ENCODE data around the gene HELZ.
A peak's percentile ranks its signal among the peaks of the same experiment; 100 is the strongest.
"Not testable (repeated sequence)": the region's sequence is repeated elsewhere in the genome, so short reads cannot be mapped to it uniquely, and the experiment has no call there.

Gene HELZ, protein sequence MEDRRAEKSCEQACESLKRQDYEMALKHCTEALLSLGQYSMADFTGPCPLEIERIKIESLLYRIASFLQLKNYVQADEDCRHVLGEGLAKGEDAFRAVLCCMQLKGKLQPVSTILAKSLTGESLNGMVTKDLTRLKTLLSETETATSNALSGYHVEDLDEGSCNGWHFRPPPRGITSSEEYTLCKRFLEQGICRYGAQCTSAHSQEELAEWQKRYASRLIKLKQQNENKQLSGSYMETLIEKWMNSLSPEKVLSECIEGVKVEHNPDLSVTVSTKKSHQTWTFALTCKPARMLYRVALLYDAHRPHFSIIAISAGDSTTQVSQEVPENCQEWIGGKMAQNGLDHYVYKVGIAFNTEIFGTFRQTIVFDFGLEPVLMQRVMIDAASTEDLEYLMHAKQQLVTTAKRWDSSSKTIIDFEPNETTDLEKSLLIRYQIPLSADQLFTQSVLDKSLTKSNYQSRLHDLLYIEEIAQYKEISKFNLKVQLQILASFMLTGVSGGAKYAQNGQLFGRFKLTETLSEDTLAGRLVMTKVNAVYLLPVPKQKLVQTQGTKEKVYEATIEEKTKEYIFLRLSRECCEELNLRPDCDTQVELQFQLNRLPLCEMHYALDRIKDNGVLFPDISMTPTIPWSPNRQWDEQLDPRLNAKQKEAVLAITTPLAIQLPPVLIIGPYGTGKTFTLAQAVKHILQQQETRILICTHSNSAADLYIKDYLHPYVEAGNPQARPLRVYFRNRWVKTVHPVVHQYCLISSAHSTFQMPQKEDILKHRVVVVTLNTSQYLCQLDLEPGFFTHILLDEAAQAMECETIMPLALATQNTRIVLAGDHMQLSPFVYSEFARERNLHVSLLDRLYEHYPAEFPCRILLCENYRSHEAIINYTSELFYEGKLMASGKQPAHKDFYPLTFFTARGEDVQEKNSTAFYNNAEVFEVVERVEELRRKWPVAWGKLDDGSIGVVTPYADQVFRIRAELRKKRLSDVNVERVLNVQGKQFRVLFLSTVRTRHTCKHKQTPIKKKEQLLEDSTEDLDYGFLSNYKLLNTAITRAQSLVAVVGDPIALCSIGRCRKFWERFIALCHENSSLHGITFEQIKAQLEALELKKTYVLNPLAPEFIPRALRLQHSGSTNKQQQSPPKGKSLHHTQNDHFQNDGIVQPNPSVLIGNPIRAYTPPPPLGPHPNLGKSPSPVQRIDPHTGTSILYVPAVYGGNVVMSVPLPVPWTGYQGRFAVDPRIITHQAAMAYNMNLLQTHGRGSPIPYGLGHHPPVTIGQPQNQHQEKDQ (N-terminal part only)

DNA sequence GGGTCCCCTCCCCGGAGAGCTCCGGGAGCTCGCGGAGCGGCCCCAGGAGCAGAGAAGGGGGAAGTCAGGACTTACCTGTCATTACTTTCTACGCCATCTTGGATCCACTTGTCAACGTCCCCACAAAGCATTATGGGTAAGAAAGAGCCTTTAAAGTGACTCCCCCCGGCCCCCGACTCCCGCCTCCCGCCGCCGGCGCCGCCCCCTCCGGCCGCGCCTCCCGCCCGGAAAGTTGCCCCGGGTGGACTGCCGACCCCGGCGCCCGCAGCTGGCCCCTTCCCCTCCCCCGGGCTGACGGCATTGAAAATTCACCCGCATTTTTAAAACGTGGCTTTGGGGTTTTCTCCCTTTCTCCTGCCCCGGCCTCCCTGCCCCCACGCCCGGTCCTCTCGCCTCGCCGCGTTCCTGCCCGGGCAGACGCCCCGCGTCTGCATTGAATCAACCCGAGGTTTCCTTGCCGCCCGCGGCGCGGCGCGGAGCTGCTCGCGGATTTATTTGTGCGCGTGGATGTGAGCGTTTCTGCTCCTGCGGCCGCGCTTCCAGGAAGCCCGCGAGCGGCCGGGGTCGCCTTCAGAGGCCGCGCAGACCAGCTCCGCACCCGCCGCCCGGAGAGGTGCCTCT, at the start of gene HELZ:
TSS of gene HELZ (minus strand) at position 124 of the 621 bp plus-strand sequence. CDS start 26,392 bp downstream, outside the sequence.
- peak; percentile 51 for DNase-seq

DNA sequence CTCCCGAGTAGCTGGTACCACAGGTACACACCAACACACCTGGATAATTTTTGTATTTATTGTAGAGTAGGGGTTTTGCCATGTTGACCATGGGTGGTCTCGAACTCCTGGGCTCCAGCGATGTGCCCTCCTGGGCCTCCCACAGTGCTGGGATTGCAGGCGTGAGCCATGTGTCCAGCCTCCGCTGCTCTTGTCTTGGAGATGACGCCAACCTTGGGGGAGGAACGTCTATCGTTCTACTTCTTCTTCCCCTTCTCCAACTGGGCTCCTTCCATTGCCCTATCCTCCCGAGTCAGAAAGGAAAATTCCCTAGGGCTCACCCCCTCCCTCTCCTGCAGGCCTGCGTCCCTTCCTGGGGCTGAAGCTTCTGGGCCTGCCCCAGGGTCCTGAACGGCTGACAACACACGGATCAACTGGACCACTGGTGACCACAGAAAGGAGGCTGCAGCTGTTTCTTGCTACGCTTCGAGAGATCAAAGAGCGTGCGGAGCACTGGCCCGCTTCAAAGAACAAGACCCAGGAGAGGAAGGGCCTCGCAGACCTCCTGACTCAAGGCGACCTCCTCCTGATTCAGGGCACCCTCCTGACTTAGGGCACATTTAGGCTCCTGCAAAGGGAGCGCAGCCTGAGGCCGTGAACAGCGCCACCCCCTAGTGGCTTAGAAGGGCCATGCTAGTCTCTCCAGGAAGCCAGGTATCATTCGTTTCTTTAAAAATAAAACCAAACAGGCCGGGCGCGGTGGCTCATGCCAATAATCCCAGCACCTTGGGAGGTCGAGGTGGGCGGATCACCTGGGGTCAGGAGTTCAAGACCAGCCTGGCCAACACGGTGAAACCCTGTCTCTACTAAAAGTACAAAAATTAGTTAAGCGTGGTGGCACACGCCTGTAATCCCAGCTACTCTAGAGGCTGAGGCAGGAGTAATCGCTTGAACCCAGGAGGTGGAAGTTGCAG, 48.5 kb upstream of the HELZ start:
- DNase-seq = no peak

DNA sequence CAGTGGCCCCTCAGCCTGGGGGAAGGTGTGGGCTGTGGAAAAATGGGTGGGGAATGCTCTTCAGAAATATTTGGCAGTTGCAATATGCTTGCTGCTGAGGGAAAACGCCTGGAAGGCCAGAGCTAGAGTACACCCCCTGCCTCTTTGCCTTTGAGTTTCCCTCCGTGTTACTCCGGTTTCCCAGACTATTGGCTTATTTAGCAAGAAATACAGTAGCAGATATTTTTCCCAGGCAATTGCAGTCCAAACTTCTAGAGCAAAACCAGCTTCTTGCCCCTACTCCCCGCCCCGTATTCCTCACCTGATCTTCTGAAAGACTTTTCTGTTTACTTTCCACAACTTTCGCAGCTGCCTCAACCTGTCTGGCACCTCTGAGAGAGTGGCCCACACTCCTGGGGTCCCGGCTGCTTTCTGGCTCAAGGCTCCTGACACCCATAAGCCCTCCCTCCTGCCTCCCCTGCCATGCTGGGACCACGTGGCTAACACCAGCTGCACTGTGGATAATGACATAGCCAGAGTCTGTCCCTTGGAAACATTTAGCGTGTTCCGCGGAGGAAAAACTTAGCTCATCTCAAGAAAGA, 45.8 kb upstream of the HELZ start:
- DNase-seq = no peak

DNA sequence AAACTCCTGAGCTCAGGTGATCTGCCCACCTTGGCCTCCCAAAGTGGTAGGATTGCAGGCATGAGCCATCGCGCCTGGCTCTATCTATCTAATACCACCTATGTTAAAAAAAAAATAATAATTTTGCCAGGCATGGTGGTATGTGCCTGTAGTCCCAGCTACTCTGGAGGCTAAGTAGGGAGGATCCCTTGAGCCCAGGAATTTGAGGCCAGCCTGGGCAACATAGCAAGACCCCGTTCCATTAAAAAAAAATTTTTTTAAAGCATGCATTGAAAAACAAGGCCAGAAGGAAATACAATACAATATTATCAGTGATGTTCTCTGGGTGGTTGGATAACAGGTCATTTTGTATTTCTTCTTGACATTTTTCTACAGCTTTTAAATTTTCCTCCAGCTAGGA, 45.2 kb upstream of the HELZ start:
- DNase-seq = no peak

DNA sequence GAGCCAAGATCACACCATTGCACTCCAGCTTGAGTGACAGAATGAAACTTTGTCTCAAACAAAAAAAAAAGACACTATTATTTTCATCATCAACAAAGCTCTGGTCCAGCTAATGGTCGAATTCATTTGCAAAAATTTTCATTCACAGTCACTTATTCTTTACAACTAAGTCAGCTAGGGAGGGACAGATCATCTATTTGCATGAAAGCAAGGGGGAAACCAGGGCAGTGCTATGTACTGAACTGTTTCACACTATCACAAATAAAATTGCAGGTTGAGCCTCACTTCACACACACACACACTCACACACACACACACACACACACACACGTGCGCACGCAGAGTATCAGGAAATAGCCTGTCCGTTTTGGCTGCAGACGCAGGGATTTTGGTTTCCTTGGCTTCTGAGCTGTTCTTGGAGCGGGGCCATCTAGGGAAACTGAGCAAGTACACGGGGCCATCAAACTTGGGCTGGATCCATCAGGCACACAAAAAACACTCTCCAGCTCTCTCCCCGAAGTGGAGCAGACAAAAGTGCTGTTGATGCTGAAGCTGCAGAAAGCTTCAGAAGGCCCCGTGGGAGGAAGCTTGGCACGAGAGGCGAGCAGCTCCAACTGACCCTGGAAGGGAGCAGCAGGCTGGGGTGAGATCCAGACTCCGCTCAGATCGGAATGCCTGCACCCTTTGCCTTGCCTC, 44.3 kb upstream of the HELZ start:
- peak; percentile 31 for DNase-seq

DNA sequence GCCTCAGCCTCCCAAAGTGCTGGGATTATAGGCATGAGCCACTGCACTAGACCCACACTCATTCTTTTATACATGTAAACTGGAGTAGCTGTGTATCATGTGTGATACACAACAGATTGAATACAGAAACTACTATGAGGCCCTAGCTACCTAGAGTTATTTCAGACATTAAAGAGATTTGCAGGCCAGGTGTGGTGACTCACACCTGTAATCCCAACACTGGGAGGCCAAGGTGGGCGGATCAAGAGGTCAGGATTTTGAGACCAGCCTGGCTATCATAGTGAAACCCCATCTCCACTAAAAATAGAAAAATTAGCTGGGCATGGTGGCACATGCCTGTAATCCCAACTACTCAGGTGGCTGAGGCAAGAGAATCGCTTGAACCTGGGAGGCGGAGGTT, 41.8 kb upstream of the HELZ start:
- not testable (repeated sequence) for DNase-seq

DNA sequence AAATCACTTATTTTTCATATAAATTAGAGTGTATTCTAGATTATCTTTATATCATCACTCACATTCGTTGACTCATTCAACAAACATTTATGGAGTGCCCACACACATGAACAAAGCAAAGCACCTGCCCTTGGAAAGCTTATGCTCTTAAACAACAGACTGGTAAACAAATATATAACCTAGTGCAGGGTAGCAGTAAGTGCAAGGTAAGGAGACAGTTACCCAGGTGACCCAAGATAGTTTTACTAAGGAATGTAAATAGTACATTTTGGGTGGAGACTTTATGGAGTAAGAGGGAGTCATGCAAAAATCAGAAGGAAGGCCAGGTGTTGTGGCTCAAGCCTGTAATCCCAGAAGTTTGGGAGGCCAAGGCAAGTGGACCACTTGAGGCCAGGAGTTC, 40.4 kb upstream of the HELZ start:
- no peak for DNase-seq

DNA sequence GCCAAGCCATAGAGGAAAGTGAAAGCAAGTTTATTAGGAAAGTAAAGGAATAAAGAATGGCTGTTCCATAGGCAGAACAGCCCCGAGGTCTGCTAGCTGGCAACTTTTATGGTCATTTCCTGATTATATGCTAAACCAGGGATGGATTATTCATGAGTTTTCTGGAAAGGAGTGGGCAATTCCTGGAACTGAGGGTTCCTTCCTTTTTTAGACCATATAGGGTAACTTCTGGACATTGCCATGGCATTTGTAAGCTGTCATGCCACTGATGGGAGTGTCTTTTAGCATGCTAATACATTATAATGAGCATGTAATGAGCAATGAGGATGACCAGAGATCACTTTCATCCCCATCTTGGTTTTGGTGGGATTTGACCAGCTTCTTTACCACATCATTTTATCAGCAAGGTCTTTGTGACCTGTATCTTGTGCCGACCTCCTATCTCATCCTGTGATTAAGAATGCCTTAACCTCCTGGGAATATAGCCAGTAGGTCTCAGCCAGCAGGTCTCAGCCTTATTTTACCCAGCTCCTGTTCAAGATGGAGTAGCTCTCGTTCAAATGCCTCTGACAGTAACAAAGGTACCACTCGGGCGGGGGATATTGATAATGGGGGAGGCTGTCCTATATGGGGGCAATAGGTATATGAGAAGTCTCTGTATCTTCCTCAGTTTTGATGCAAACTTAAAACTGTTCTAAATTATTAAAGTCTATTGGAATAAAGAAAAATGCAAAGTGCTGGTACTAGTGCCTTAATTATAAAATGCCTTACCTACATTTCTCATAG, 38.9 kb upstream of the HELZ start:
- DNase-seq = no peak

DNA sequence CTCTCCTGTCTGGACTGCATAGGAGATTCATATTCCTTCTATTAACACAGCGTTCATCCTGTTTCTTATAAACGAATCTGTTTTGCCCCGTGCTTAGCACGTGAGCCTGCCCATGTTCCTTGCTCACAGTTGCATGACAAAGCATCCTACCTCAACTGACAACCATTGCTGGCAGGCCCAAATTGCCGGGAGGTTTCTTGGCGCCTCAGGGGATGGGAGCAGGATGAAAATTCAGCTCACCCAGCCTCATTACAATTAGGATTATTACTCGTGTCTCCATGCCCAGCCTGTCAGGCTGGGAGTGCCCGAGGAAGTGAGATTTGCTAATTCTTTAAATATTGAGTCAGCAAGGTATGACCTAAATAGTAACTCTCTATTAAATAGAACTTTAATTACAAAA, 36.7 kb upstream of the HELZ start:
- DNase-seq = no peak

DNA sequence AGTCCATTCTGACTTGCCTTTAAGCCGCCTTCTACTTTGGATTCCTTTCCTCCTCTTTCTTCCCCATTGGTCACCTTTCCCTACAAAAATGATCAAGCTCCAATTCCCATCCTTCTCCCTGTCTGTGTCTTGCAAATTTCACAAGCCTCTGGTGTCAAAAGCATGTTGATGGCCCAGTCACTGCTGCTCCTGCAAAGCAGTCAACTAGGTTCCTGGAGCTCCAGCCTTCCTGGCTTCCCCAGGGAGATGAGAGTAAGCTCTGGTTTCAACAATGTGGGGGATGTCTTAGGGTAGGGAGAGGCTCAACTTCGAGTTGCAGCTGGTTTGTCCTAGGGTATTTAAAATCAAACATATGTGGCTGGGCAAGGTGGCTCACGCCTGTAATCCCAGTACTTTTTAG, 36.1 kb upstream of the HELZ start:
- DNase-seq = no peak

DNA sequence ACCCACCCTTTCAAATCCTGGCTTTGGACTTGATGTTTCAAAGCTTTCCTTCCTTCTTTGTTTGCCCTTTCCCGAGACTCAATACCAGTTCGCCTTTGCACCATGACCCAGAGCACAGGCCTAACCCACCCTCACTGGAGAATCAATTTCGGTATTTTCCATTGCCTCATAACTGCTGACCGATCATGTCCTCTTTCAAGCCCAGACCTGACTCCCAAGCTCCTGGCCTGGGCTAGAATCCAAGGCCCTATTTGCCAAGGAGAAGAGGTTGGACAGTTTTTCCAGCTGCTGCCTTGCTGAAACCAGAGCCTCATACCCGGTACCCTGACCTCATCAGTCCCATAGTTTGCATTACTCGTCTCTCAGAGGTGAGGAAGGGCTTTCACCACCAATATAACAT, 35.3 kb upstream of the HELZ start:
- no peak for DNase-seq

DNA sequence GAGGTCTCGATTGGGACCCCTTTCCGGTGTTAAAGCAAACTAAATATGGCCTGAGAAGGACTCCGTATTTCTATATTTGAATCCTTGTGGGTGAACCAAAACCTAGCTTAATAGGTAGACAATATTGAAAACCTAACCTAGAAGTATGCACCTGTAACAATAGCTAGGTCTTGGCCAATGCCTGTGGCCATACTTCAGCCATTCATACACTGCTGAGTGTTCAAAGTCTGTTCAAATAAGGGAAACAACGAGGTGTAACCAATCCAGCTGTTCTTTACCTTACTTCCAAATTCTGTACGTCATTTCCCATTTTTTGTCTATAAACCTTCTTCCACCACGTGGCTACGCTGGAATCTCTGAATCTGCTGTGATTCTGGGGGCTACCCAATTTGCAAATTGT, 34.1 kb upstream of the HELZ start:
- DNase-seq = no peak

DNA sequence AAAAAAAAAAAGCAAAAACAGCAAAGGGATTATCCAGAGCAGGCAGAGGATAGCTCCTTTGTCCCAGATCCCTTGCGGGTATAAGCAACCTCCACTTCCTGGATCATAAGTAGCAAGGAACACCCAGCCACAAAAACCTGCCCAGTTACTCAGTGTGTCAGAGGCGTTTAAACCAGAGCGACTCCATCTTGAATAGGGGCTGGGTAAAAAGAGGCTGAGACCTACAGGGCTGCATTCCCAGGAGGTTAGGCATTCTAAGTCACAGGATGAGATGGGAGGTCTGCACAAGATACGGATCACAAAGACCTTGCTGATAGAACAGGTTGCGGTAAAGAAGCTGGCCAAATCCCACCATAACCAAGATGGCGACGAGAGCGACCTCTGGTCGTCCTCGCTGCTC, 33.4 kb upstream of the HELZ start:
- DNase-seq = no peak

DNA sequence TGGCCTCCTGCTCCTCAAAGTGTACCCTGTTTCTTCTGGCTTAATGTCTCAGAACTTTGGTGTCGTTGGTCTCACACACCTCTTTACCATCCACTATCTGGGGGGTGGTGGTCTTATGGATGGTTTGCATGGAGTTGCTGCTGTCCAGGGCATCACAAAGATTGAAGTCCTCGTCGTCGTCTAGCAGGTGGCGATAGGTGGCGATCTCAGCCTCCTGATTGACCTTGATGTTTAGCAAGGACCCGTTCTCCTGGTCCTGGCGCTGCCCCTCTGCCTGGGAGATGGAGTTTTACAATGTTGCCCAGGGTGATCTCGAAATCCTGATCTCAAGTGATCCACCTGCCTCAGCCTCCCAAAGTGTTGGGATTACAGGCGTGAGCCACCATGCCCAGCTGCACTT, 31.1 kb upstream of the HELZ start:
- no peak for DNase-seq

DNA sequence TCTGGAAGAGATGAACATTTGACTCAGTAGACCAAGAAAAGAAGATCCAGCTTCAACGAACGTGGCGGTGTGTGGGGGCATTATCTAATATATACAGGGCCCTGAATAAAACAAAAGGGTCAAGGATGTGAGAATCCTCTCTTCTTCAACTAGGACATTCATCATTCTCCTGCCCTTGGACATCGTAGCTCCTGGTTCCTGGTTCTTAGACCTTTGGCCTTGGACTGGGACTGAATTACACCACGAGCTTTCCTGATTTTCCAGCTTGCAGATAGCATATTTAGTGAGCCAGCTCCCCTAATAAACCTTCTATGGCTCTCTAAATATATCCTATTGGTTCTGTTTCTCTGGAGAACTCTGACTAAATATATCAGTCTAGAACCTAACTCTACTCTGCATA, 29.5 kb upstream of the HELZ start:
- DNase-seq = no peak

DNA sequence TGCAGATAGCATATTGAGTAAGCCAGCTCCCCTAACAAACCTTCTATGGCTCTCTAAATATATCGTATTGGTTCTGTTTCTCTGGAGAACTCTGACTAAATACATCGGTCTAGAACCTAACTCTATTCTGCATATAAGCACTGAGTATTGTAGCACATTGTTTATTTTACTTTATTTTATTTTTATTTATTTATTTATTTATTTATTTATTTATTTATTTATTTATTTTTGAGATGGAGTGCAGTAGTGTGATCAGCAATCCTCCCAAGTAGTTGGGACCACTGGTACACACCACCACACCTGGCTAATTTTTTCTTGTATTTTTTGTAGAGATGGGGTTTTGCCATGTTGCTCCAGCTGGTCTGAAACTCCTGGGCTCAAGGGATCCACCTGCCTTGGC, 28.9 kb upstream of the HELZ start:
- no peak for DNase-seq

DNA sequence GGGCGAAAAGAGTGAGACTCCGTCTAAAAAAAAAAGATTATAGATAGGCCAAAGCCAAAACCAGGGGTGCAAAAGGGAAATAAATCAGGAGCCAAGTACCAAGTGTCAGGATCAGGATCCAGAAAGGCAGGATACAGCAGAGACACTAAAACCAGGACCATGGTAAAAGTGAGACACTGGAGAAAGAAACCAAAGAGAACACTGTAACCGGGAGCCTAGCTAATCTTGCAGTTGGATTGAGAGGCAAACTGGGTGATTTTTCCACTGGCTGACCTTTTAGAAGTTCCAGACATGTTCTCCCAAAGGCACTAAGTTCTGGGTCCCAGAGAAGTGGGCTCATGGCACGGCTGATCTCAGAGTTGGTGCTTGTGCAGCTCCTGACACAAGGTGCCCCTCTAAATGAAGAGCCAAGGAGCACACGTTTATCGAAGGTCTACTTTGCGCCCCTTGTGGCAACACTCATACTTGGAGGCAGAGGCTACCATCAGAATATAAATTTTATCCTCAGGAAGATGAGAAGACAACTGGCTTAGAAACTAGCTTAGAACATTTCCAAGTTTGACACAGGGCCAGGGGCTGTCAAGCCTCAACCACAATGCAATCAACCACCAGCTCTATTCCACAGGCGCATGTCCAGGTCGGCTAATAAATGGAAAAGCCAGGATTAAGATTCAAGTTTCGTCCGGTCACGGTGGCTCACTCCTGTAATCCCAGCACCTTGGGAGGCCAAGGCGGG, 27.5 kb upstream of the HELZ start:
- no peak for DNase-seq

DNA sequence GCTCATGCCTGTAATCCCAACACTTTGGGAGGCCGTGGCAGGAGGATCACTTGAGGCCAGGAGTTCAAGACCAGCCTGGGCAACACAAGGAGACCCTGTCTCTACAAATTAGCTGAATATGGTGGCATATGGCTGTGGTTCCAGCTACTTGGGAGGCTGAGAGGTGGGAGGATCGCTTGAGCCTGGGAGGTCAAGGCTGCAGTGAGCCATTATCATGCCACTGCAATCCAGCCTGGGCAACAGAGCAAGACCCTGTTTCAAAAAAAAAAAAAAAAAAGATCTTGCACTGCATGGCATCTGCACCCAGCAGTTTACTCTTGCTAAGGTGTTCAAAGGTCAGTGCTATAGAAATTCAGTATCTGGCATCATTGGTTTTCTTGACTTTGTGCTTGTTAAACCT, 26.2 kb upstream of the HELZ start:
- DNase-seq = not testable (repeated sequence)

DNA sequence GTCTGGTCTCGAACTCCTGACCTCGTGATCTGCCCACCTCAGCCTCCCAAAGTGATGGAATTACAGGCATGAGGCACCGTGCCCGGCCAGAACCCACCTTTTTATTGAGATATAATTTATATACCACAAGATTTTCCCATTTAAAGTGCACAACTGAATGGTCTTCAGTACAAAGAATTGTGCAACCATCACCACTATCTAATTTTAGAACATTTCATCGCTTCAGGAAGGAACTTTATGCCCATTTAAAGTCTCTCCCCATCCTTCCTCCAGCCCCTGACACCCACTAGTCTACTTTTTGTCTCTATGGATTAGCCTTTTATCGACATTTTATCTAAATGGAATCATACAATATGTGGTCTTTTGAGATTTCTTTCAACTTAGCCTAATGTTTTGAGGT, 25.4 kb upstream of the HELZ start:
- no peak for DNase-seq

Data from DMS79 treated with DMSO at 0.1 percent for 48 hours (cell line).